Activated B cell treated with CpG ODN at 0.5 μM for 24 hours (primary cell): ENCODE measurements around the gene CTNND2. TPM values are rescaled to one million over a fixed set of nuclear protein-coding genes. Genes with fewer than 3 reads are reported as not detected.

ENCODE experiments used
- ATAC-seq: fragments of 200-7000 bp; cut with Tn5 transposase; one replicate; pipeline ENCODE4 v1.10.0; 2021; ENCODE audit warnings: low read depth, mild to moderate bottlenecking, moderate library complexity
- CTCF ChIA-PET: fragments of 350-600 bp; sonication (Branson Sonifier 250); formaldehyde crosslinking; loops from one replicate; lab custom pipeline; 2021; ENCODE audit warnings: antibody characterized with exemption; lab: Charles Lee
- POLR2A ChIA-PET: fragments of 350-600 bp; sonication (Branson Sonifier 250); formaldehyde crosslinking; loops from one replicate; lab custom pipeline; 2021; ENCODE audit warnings: antibody characterized with exemption; lab: Charles Lee
- DNase-seq: peaks from one replicate; pipeline ENCODE4 v3.0.0; 2022
- H3K27ac Mint-ChIP-seq: one replicate; pipeline ENCODE4 v1.8.0; 2020; ENCODE audit warnings: mixed read lengths
- H3K27me3 Mint-ChIP-seq: one replicate; pipeline ENCODE4 v1.8.0; 2021; ENCODE audit warnings: mixed read lengths
- H3K36me3 Mint-ChIP-seq: one replicate; pipeline ENCODE4 v1.8.0; 2021; ENCODE audit warnings: low read depth, mixed read lengths
- H3K4me1 Mint-ChIP-seq: one replicate; pipeline ENCODE4 v1.8.0; 2021; ENCODE audit warnings: mixed read lengths
- H3K4me3 Mint-ChIP-seq: one replicate; pipeline ENCODE4 v1.8.0; 2020; ENCODE audit warnings: mild to moderate bottlenecking, mixed read lengths
- H3K9me3 Mint-ChIP-seq: one replicate; pipeline ENCODE4 v1.8.0; 2020; ENCODE audit warnings: mixed read lengths
- CTCF ChIP-seq: fragments of 200-600 bp; IDR thresholded peaks from one replicate; pipeline ENCODE4 v1.8.0; 2022; ENCODE audit warnings: antibody characterized with exemption, mild to moderate bottlenecking
- intact Hi-C: fragments of 100-400 bp; cut with micrococcal nuclease; formaldehyde crosslinking; loops from one replicate; pipeline ENCODE4 v1.15.1; 2024
- total RNA-seq: library from RNA; stranded (reverse); gene quantifications from 2 replicates; pipeline ENCODE4 v1.2.3, GENCODE V29; 2022

CTNND2 gene
- total RNA-seq, 1 donor from 2014 or later = not detected

DNA sequence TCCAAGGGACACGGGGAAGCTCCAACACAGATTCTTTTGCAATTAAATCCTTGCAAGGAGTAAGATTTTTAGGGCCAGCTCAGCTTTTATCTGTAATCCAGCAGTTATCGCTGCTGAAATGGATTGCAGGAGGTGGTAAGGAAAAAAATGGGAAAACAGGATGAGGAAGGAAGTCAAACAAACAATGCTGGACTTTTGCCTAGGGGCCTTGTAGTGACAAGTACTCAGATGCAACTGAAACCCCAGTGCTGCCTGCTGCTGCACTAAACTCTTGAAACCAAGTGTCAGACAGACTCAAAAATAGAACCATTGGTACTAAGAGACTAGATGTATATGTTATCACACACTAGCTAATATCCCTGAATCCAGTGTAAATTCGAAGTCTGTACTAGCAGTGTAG is 309.2 kb downstream of the CTNND2 start:
- intact Hi-C loops = no loop called here
- DNase-seq (no peak), ATAC-seq (no peak)
- POLR2A ChIA-PET = no interaction called here
- H3K27me3 Mint-ChIP-seq = no peaks in the 10 kb centered on the region
- H3K4me1 Mint-ChIP-seq = no peaks in the 10 kb centered on the region
- H3K27ac Mint-ChIP-seq = no peak overlapping the region
- H3K36me3 Mint-ChIP-seq = no peaks in the 10 kb centered on the region
- H3K9me3 Mint-ChIP-seq = no peaks in the 10 kb centered on the region
- CTCF ChIA-PET = no interaction called here
- TF ChIP-seq CTCF = no peak
- no peak overlapping the region for H3K4me3 Mint-ChIP-seq

GRCh38 chr5:11594021-11594420 is 310.2 kb downstream of the CTNND2 start:
- Mint-ChIP-seq H3K27ac (no peak overlapping the region), H3K36me3 (no peaks in the 10 kb centered on the region), H3K4me1 (no peaks in the 10 kb centered on the region), H3K4me3 (no peak overlapping the region), H3K27me3 (no peaks in the 10 kb centered on the region), H3K9me3 (no peaks in the 10 kb centered on the region)
- no peak for TF ChIP-seq CTCF
- POLR2A ChIA-PET = no interaction called here
- intact Hi-C loops = no loop called here
- no peak for ATAC-seq
- CTCF ChIA-PET = no interaction called here
- no peak for DNase-seq

DNA sequence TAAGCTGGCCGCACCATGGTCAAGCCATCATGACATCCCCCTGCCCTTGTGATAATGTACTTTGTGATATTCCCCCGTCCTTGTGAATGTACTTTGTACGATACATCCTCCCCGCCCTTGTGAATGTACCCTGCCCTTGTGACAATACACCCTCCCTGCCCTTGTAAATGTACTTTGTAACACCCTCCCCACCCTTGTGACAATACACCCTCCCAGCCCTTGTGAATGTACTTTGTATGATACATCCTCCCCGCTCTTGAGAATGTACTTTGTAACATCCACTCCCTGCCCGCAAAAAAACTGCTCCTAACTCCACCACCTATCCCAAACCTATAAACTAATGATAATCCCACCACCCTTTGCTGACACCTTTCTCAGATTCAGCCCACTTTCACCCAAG is 313.8 kb downstream of the CTNND2 start:
- no peak for TF ChIP-seq CTCF
- ChIA-PET POLR2A (no interaction called here), CTCF (no interaction called here)
- Mint-ChIP-seq H3K27me3 (no peaks in the 10 kb centered on the region), H3K36me3 (no peaks in the 10 kb centered on the region), H3K4me3 (no peak overlapping the region), H3K27ac (no peak overlapping the region), H3K9me3 (no peaks in the 10 kb centered on the region), H3K4me1 (no peaks in the 10 kb centered on the region)
- DNase-seq = no peak
- intact Hi-C loops = no loop called here
- no peak for ATAC-seq

GRCh38 chr5:11588803-11589202 is 315.4 kb downstream of the CTNND2 start:
- intact Hi-C loops = no loop called here
- no peak for TF ChIP-seq CTCF
- no peak overlapping the region for H3K27ac Mint-ChIP-seq

DNA sequence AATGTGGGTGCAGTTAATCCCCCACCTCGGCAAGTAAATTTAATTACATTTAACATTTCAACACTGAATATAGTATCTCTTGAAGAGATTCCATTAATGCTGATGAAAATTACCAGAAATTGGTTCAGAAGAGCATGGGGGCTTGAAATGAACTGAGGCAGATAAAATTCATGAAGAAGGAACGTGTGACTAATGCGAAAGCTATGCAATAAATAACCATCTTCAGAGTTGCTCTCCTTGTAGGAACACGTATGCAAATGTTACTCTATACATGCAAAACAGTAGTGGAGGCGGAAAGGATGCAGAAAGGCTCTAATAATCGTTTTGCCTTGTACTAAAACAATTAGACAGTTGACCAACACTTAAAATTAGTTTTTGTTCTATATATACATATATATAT is 320.2 kb downstream of the CTNND2 start:
- no peak overlapping the region for H3K27ac Mint-ChIP-seq
- no peak for TF ChIP-seq CTCF
- intact Hi-C loops = no loop called here
- no peaks in the 10 kb centered on the region for H3K9me3 Mint-ChIP-seq
- DNase-seq (no peak), ATAC-seq (no peak)
- H3K4me1 Mint-ChIP-seq = no peaks in the 10 kb centered on the region
- H3K4me3 Mint-ChIP-seq = no peak overlapping the region
- ChIA-PET CTCF (no interaction called here), POLR2A (no interaction called here)
- no peaks in the 10 kb centered on the region for H3K36me3 Mint-ChIP-seq
- no peaks in the 10 kb centered on the region for H3K27me3 Mint-ChIP-seq

More at GRCh38 chr5:11588803-11589202, 315.4 kb downstream of the CTNND2 start:
- Mint-ChIP-seq H3K27me3 (no peaks in the 10 kb centered on the region), H3K4me3 (no peak overlapping the region), H3K9me3 (no peaks in the 10 kb centered on the region), H3K4me1 (no peaks in the 10 kb centered on the region), H3K36me3 (no peaks in the 10 kb centered on the region)
- DNase-seq (no peak), ATAC-seq (no peak)
- ChIA-PET POLR2A (no interaction called here), CTCF (no interaction called here)
